NK-92 (cell line): ENCODE results near the gene RAB39B.
"Not testable (repeated sequence)": the region's sequence is repeated elsewhere in the genome, so short reads cannot be mapped to it uniquely, and the experiment has no call there.

Source experiments
- DNase-seq: peaks from one replicate; lab custom pipeline; 2025; ENCODE audit not compliant: unreplicated experiment; lab: John Stamatoyannopoulos, UW

The RAB39B gene

GRCh38 chrX:155263854-155264628 lies at the start of gene RAB39B:
TSS of gene RAB39B (minus strand) at chrX:155264491. CDS start at chrX:155264288, 203 bp downstream.
- DNase-seq: no peak

- DNase-seq: no peak
Measured at GRCh38 chrX:155313766-155314165, 49.5 kb upstream of the RAB39B start.

GRCh38 chrX:155293771-155294170 lies 29.5 kb upstream of the RAB39B start:
- no peak for DNase-seq

- no peak for DNase-seq
Measured at GRCh38 chrX:155279873-155280272, 15.6 kb upstream of the RAB39B start.

GRCh38 chrX:155270969-155271368 lies 6.7 kb upstream of the RAB39B start:
- DNase-seq: no peak

GRCh38 chrX:155267995-155268394 lies 3.7 kb upstream of the RAB39B start:
- DNase-seq: not testable (repeated sequence)

- no peak for DNase-seq
Measured at GRCh38 chrX:155266439-155266838, 2.1 kb upstream of the RAB39B start.

GRCh38 chrX:155262970-155263754 lies 1.1 kb downstream of the RAB39B start:
- DNase-seq: no peak

GRCh38 chrX:155259752-155260151 lies 4.5 kb downstream of the RAB39B start:
- no peak for DNase-seq

- DNase-seq: no peak
Measured at GRCh38 chrX:155251391-155251790, 12.9 kb downstream of the RAB39B start.

GRCh38 chrX:155247497-155247896 lies 16.8 kb downstream of the RAB39B start:
- DNase-seq: no peak

GRCh38 chrX:155246748-155247147 lies 17.5 kb downstream of the RAB39B start:
- no peak for DNase-seq

- no peak for DNase-seq
Measured at GRCh38 chrX:155242300-155242699, 22.0 kb downstream of the RAB39B start.

- DNase-seq: no peak
Measured at GRCh38 chrX:155237719-155238118, 26.6 kb downstream of the RAB39B start.

- DNase-seq: no peak
Measured at GRCh38 chrX:155235891-155236290, 28.4 kb downstream of the RAB39B start.

GRCh38 chrX:155231163-155231562 lies 33.1 kb downstream of the RAB39B start:
- DNase-seq: no peak

GRCh38 chrX:155225774-155226173 lies 38.5 kb downstream of the RAB39B start:
- no peak for DNase-seq

GRCh38 chrX:155223746-155224145 lies 40.5 kb downstream of the RAB39B start:
- DNase-seq: not testable (repeated sequence)

GRCh38 chrX:155221351-155221750 lies 42.9 kb downstream of the RAB39B start:
- no peak for DNase-seq

GRCh38 chrX:155218777-155219176 lies 45.5 kb downstream of the RAB39B start:
- DNase-seq: no peak

GRCh38 chrX:155216940-155217440 lies 47.3 kb downstream of the RAB39B start:
- no peak for DNase-seq
